IMR-90 (cell line): ENCODE results near the gene TMEM235. TPM values are rescaled to one million over a fixed set of nuclear protein-coding genes. Genes with fewer than 3 reads are reported as not detected.
A peak's percentile ranks its signal among the peaks of the same experiment; 100 is the strongest.

Experiments
- ATAC-seq: fragments of 200-7000 bp; cut with Tn5 transposase; 2 replicates; pipeline ENCODE4 v1.9.1; 2020; ENCODE audit warnings: low read depth, mild to moderate bottlenecking, moderate library complexity
- BruUV-seq: library from RNA; stranded (reverse); fragments of 400-500 nt; replicated peaks from 2 replicates; lab custom pipeline; 2021; lab: Mats Ljungman, UMichigan
- CTCF ChIA-PET: fragments of 300-600 bp; formaldehyde crosslinking; extraction: SDS; loops from one replicate; lab custom pipeline; 2021; ENCODE audit warnings: antibody characterized with exemption; lab: Yijun Ruan, JAX
- POLR2A ChIA-PET: fragments of 300-600 bp; sonication (Branson Sonifier 250); formaldehyde crosslinking; loops from one replicate; lab custom pipeline; 2022; ENCODE audit warnings: antibody characterized with exemption; ENCODE audit not compliant: unreplicated experiment; lab: Charles Lee
- DNase-seq: peaks from one replicate; pipeline ENCODE4 v3.0.0; 2013
- H2AFZ ChIP-seq: replicated peaks from 2 replicates; pipeline ENCODE3; 2013; ENCODE audit warnings: low read length, mild to moderate bottlenecking; ENCODE audit not compliant: poor library complexity
- H2AK5ac ChIP-seq: 2 replicates; pipeline ENCODE4 v1.6.1; 2013; ENCODE audit warnings: low read depth, low read length, inconsistent platforms
- H2AK9ac ChIP-seq: replicated peaks from 2 replicates; pipeline ENCODE3; 2013; ENCODE audit warnings: mild to moderate bottlenecking, low read depth, low read length, moderate library complexity; ENCODE audit not compliant: poor library complexity
- H2BK120ac ChIP-seq: 2 replicates; pipeline ENCODE4 v1.6.1; 2013; ENCODE audit warnings: low read depth, low read length, inconsistent platforms
- H2BK15ac ChIP-seq: 3 replicates; pipeline ENCODE4 v1.6.1; 2013; ENCODE audit warnings: low read depth, low read length, inconsistent platforms
- H2BK20ac ChIP-seq: 2 replicates; pipeline ENCODE4 v1.6.1; 2013; ENCODE audit warnings: low read depth, mild to moderate bottlenecking, inconsistent platforms, low read length, moderate library complexity
- H2BK5ac ChIP-seq: 2 replicates; pipeline ENCODE4 v1.6.1; 2013; ENCODE audit warnings: mild to moderate bottlenecking, low read depth, low read length, inconsistent platforms; ENCODE audit not compliant: poor library complexity, severe bottlenecking
- H3K14ac ChIP-seq: replicated peaks from 2 replicates; pipeline ENCODE4 v1.6.1; 2013; ENCODE audit warnings: low read depth, low read length, inconsistent platforms
- H3K18ac ChIP-seq: 2 replicates; pipeline ENCODE4 v1.6.1; 2013; ENCODE audit warnings: low read depth, low read length, control low read depth
- H3K23ac ChIP-seq: 2 replicates; pipeline ENCODE4 v1.6.1; 2013; ENCODE audit warnings: low read depth, low read length, inconsistent platforms
- H3K27ac ChIP-seq: 2 replicates; pipeline ENCODE4 v1.5.1; 2013; ENCODE audit warnings: mild to moderate bottlenecking, control low read depth, low read length; ENCODE audit not compliant: insufficient read depth
- H3K27me3 ChIP-seq: 2 replicates; pipeline ENCODE4 v1.6.1; 2013; ENCODE audit warnings: low read length; ENCODE audit not compliant: control insufficient read depth, insufficient read depth
- H3K36me3 ChIP-seq: 2 replicates; pipeline ENCODE4 v1.6.1; 2013; ENCODE audit warnings: low read length, mixed read lengths; ENCODE audit not compliant: control insufficient read depth, insufficient read depth
- H3K4ac ChIP-seq: 2 replicates; pipeline ENCODE4 v1.6.1; 2013; ENCODE audit warnings: low read depth, low read length, inconsistent platforms
- H3K4me1 ChIP-seq: 2 replicates; pipeline ENCODE4 v1.6.1; 2013; ENCODE audit warnings: low read length, mixed read lengths; ENCODE audit not compliant: control insufficient read depth, insufficient read depth
- H3K4me2 ChIP-seq: 2 replicates; pipeline ENCODE4 v1.6.1; 2013; ENCODE audit warnings: low read depth, mild to moderate bottlenecking, control low read depth, low read length, moderate library complexity
- H3K4me3 ChIP-seq: 2 replicates; pipeline ENCODE4 v1.5.1; 2013; ENCODE audit warnings: low read depth, mild to moderate bottlenecking, control low read depth, low read length, moderate library complexity; ENCODE audit not compliant: insufficient read depth
- H3K56ac ChIP-seq: 2 replicates; pipeline ENCODE4 v1.6.1; 2013; ENCODE audit warnings: low read length, inconsistent platforms; ENCODE audit not compliant: insufficient read depth; ENCODE audit errors: extremely low read depth
- H3K79me1 ChIP-seq, 2 experiments: 2 replicates each; pipeline ENCODE4 v1.6.1; 2013; ENCODE audit warnings: low read length in 2 of 2, inconsistent platforms in 1 of 2, low read depth in 1 of 2
- H3K9ac ChIP-seq: 2 replicates; pipeline ENCODE4 v1.6.1; 2013; ENCODE audit warnings: low read depth, low read length, control low read depth
- H3K9me1 ChIP-seq: 2 replicates; pipeline ENCODE4 v1.6.1; 2013; ENCODE audit warnings: low read length, inconsistent platforms; ENCODE audit not compliant: insufficient read depth
- H3K9me3 ChIP-seq: 2 replicates; pipeline ENCODE4 v1.6.1; 2013; ENCODE audit warnings: low read length; ENCODE audit not compliant: control insufficient read depth, insufficient read depth
- H4K20me1 ChIP-seq: 2 replicates; pipeline ENCODE4 v1.6.1; 2013; ENCODE audit warnings: low read length, inconsistent platforms; ENCODE audit not compliant: insufficient read depth
- H4K5ac ChIP-seq: 2 replicates; pipeline ENCODE4 v1.6.1; 2013; ENCODE audit warnings: mild to moderate bottlenecking, low read depth, low read length, control low read depth
- H4K8ac ChIP-seq, 2 experiments: 2 replicates each; pipeline ENCODE4 v1.6.1; 2013; ENCODE audit warnings: low read depth in 2 of 2, low read length in 2 of 2, control low read depth in 1 of 2, inconsistent platforms in 1 of 2
- H4K91ac ChIP-seq: 2 replicates; pipeline ENCODE4 v1.6.1; 2013; ENCODE audit warnings: low read depth, low read length, inconsistent platforms; ENCODE audit not compliant: insufficient read depth
- BHLHE40 ChIP-seq: fragments of 150-350 bp; IDR thresholded peaks from 2 replicates; pipeline ENCODE4 v1.6.1; 2016; ENCODE audit warnings: mild to moderate bottlenecking, low read depth, low read length
- CEBPB ChIP-seq: IDR thresholded peaks from 2 replicates; pipeline ENCODE4 v1.6.1; 2012; ENCODE audit warnings: low read depth, low read length, improper control_type of control experiment
- ELK1 ChIP-seq: fragments of 150-350 bp; IDR thresholded peaks from 2 replicates; pipeline ENCODE4 v1.6.1; 2016; ENCODE audit warnings: low read depth, mild to moderate bottlenecking, low read length, moderate library complexity, borderline replicate concordance
- RAD21 ChIP-seq: IDR thresholded peaks from 2 replicates; pipeline ENCODE4 v1.6.1; 2012; ENCODE audit warnings: low read length, improper control_type of control experiment
- SMC3 ChIP-seq: fragments of 150-350 bp; IDR thresholded peaks from 2 replicates; pipeline ENCODE4 v1.6.1; 2016; ENCODE audit warnings: low read depth, mild to moderate bottlenecking, antibody characterized with exemption, low read length, moderate library complexity
- WGBS, 2 experiments: methylation state at CpG; one replicate each; pipeline versions ENCODE4 v1.1.5 to v1.1.7; 2013; ENCODE audit warnings: missing lambda C conversion rate in 2 of 2; ENCODE audit not compliant: insufficient read length in 1 of 2; ENCODE audit errors: extremely low coverage in 2 of 2; 5-methylcytosine and 5-hydroxymethylcytosine counted together
- dilution Hi-C: fragments of 300-500 bp; cut with HindIII; formaldehyde crosslinking; loops from one replicate; pipeline ENCODE4 v1.14.3; 2018; ENCODE audit warnings: low sequenced_read_pairs; ENCODE audit not compliant: unreplicated experiment
- in situ Hi-C: fragments of 300-500 bp; cut with MboI; formaldehyde crosslinking; loops from 3 replicates; pipeline ENCODE4 v1.14.3; 2019; ENCODE audit warnings: low sequenced_read_pairs, inconsistent platforms, mixed read lengths
- intact Hi-C: fragments of 100-400 bp; cut with micrococcal nuclease; formaldehyde crosslinking; loops from 2 replicates; pipeline ENCODE4 v1.10.0; 2022
- polyA plus RNA-seq, 3 experiments: library from polyadenylated mRNA; depleted of rRNA; stranded (reverse); fragments of >200 nt; gene quantifications; 2 replicates each; pipeline ENCODE4 v1.2.3, GENCODE V29; 2012; ENCODE audit warnings: low replicate concordance in 1 of 3
- total RNA-seq: library from RNA; depleted of rRNA; stranded (reverse); fragments of >200 nt; gene quantifications from 2 replicates; pipeline ENCODE4 v1.2.3, GENCODE V29; 2012

Gene TMEM235
- total and polyA plus RNA-seq, 2 of the 4 experiments (the other 2 are of a cell fraction), result not detected

GRCh38 chr17:78185981-78186691 lies 45.3 kb upstream of the TMEM235 start:
- peak overlapping the region; percentile 22; the same call in 1 of the 2 replicates for H3K27ac ChIP-seq
- H3K23ac ChIP-seq, result no peak overlapping the region
- H3K4me3 ChIP-seq, result peak overlapping the region; percentile 35; the same call in 1 of the 2 replicates
- H3K9me1 ChIP-seq, result peaks cover 11% of the 10 kb centered on the region; the same call in 1 of the 2 replicates
- no peak overlapping the region for H2BK20ac ChIP-seq
- H2BK120ac ChIP-seq, result no peak overlapping the region
- no peak overlapping the region for H2BK5ac ChIP-seq
- H2AK5ac ChIP-seq, result no peak overlapping the region
- 86% methylated on average over 4 of the region's 10 CpGs; no CpG with 5 or more reads in 1 of the 2 experiments for WGBS, 2 experiments
- H3K4me2 ChIP-seq, result peak overlapping the region; percentile 54
- H3K4ac ChIP-seq, result peak overlapping the region; percentile 2; the same call in 1 of the 2 replicates
- peak overlapping the region; percentile 33 for H2AFZ ChIP-seq
- intact Hi-C loops, result no loop called here
- peaks cover 3% of the 10 kb centered on the region for H3K4me1 ChIP-seq
- no peak overlapping the region for H3K18ac ChIP-seq
- H3K56ac ChIP-seq, result no peak overlapping the region
- no peak overlapping the region for H4K91ac ChIP-seq
- in situ Hi-C loops, result no loop called here
- peak overlapping the region; percentile 65; the same call in 1 of the 2 replicates for H3K9ac ChIP-seq
- H2AK9ac ChIP-seq, result peak overlapping the region; percentile 12
- peak overlapping the region; percentile 5; the same call in 1 of the 2 replicates for H3K14ac ChIP-seq
- H3K27me3 ChIP-seq, result no peaks in the 10 kb centered on the region
- ATAC-seq (peak; percentile 8), DNase-seq (no peak)
- ChIA-PET POLR2A (no interaction called here), CTCF (no interaction called here)
- H3K79me1 ChIP-seq, result peaks cover 24 to 54% of the 10 kb centered on the region in 2 experiments
- BruUV-seq, result no TSS peak
- H2BK15ac ChIP-seq, result no peak overlapping the region
- 0 out of 2 replicates have a peak, but pooled peaks cover 6% of the 10 kb centered on the region for H4K20me1 ChIP-seq
- no peaks in the 10 kb centered on the region for H3K9me3 ChIP-seq
- TF ChIP-seq SMC3, result no peak
- TF ChIP-seq ELK1, result no peak
- no peak for TF ChIP-seq RAD21
- TF ChIP-seq CEBPB, result no peak
- no peak for TF ChIP-seq BHLHE40
- H3K36me3 ChIP-seq, result peaks cover 2% of the 10 kb centered on the region
- dilution Hi-C loops, result no loop called here
- H4K8ac ChIP-seq, result peak overlapping the region in 1 of 2 experiments; percentile 24; a peak in 2 of 4 replicates
- H4K5ac ChIP-seq, result no peak overlapping the region; the same call in 1 of the 2 replicates
